Hepatocyte (in vitro differentiated cells): ENCODE measurements around the gene METTL24.

Source experiments
- EZH2 ChIP-seq: fragments of 200-600 bp; sonication (generic); IDR thresholded peaks from 2 replicates; pipeline ENCODE4 v1.6.1; 2016; ENCODE audit warnings: antibody characterized with exemption, mild to moderate bottlenecking, borderline replicate concordance
- TF ChIP-seq, protein P1 (sequence below): fragments of 200-600 bp; sonication (generic); IDR thresholded peaks from 2 replicates; pipeline ENCODE4 v1.5.1; 2016; ENCODE audit warnings: antibody characterized with exemption, mild to moderate bottlenecking; ENCODE audit not compliant: poor library complexity

DNA sequence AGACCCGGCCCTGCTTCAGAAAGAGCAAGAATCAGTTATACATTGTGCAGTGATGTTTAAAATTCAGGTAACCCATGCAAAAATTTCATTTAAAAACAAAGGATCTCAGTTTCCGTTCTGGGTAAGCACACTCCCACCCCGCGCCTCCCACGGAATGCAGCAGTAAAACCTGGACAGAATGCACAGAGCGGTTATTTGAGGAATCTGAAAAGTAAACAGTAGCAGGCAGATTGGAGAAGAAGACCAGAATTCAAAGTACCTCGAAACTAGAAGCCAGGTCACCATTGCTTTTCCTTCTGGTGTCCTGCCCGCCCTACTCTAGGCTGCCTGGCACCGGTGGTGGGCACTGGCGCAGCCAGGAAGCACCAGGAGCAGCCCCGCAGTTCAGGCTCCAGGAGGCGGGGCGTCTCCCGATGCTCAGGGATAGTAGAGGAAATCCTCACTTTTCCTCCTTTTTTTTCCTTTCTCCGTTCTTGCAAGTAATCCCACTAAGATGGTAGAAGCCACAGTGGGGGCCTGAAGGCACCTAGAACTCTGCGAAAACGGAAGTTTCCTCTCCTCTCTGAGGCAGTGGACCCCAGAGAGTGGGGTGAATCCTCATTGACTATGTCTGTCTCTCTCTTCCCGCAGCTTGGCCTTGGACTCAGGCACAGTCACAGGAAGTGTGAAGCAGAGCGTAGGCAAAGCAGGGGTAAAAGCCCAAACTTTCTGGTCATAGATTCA lies 28.3 kb downstream of the METTL24 start:
- TF ChIP-seq, protein P1, sequence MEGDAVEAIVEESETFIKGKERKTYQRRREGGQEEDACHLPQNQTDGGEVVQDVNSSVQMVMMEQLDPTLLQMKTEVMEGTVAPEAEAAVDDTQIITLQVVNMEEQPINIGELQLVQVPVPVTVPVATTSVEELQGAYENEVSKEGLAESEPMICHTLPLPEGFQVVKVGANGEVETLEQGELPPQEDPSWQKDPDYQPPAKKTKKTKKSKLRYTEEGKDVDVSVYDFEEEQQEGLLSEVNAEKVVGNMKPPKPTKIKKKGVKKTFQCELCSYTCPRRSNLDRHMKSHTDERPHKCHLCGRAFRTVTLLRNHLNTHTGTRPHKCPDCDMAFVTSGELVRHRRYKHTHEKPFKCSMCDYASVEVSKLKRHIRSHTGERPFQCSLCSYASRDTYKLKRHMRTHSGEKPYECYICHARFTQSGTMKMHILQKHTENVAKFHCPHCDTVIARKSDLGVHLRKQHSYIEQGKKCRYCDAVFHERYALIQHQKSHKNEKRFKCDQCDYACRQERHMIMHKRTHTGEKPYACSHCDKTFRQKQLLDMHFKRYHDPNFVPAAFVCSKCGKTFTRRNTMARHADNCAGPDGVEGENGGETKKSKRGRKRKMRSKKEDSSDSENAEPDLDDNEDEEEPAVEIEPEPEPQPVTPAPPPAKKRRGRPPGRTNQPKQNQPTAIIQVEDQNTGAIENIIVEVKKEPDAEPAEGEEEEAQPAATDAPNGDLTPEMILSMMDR: no peak
- TF ChIP-seq EZH2: no peak
